ENCODE data around the gene HIPK2. TPM values are rescaled to one million over a fixed set of nuclear protein-coding genes. Genes with fewer than 3 reads are reported as not detected.

The HIPK2 gene
- total and polyA plus RNA-seq, 5 donors from 2014 or later, result 0.44 to 17.5 (median 0.78) TPM

DNA sequence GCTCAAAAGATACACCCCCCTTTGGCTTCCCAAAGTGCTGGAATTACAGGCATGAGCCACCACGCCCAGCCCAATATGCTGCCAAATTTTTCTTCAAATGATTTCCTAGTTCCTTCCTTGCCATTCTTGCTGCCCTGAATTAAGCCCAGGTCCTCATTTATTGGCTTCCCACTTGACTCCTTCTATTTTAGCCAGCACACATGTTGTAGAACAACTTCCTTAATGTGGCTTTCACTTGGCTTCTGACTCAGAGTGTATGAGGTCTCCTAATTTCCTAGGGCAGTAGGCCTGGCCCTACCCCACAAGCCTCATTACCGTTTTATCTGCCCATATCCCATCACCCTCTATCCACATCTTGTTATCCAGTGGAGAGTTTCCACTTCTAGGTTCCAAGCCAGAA lies 21.8 kb upstream of the HIPK2 start:
- no peaks in the 10 kb centered on the region for H3K36me3 Mint-ChIP-seq
- no peak overlapping the region for H3K27ac Mint-ChIP-seq
- Histone ChIP-seq H3K4me1 (ENCODE audit: control insufficient read depth, insufficient read depth, low read length, poor library complexity, severe bottlenecking) (no peaks in the 10 kb centered on the region), H3K27ac (ENCODE audit: insufficient read depth, low read length, poor library complexity, severe bottlenecking) (no peak overlapping the region), H3K9me3 (ENCODE audit: control insufficient read depth in 2 of 2, low read length in 2 of 2) (peaks cover 0 to 7% of the 10 kb centered on the region in 2 experiments), H3K4me3 (ENCODE audit: low read depth, low read length) (no peak overlapping the region), H3K27me3 (ENCODE audit: control insufficient read depth, insufficient read depth, low read length) (no peaks in the 10 kb centered on the region), H3K36me3 (ENCODE audit: control insufficient read depth, insufficient read depth, low read length) (no peaks in the 10 kb centered on the region)
- no peak overlapping the region for H3K4me3 Mint-ChIP-seq
- peaks cover 0 to 5% (median 4%) of the 10 kb centered on the region in 4 donors for H3K4me1 Mint-ChIP-seq
- peaks cover 22% of the 10 kb centered on the region for H3K27me3 Mint-ChIP-seq
- H3K9me3 Mint-ChIP-seq, result peaks cover under 1 to 16% (median 11%) of the 10 kb centered on the region in 7 donors
- DNase-seq (no peak), ATAC-seq (ENCODE audit: low read depth in 2 of 2) (no peak)

DNA sequence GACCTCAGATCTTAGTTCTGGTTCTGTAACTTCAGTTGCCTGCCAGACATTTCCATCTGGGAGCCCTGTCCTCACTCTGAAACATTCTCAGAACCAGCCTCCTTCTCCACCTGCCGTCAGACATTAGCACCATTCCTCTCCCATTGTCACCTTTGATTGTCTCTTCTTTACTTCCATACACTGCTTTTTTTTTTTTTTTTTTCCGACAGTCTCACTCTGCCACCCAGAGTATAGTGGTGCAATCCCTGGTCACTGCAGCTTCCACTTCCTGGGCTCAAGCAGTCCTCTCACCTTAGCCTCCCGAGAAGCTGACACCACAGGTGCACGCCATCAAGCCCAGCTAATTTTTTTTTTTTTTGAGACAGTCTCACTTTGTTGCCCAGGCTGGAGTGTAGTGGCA lies 21.1 kb upstream of the HIPK2 start:
- no peak overlapping the region for H3K4me3 ChIP-seq (ENCODE audit: low read depth, low read length)
- H3K27ac ChIP-seq (ENCODE audit: insufficient read depth, low read length, poor library complexity, severe bottlenecking), result no peak overlapping the region
- no peak overlapping the region for H3K27ac Mint-ChIP-seq
- no peak overlapping the region for H3K4me3 Mint-ChIP-seq
- DNase-seq (no peak), ATAC-seq (ENCODE audit: low read depth in 2 of 2) (no peak)
- peaks cover 0 to 5% of the 10 kb centered on the region in 2 experiments for H3K9me3 ChIP-seq (ENCODE audit: control insufficient read depth in 2 of 2, low read length in 2 of 2)
- H3K9me3 Mint-ChIP-seq, result peaks cover 0 to 13% (median 10%) of the 10 kb centered on the region in 7 donors
- H3K27me3 ChIP-seq (ENCODE audit: control insufficient read depth, insufficient read depth, low read length), result no peaks in the 10 kb centered on the region
- peaks cover 0 to 5% (median 4%) of the 10 kb centered on the region in 4 donors for H3K4me1 Mint-ChIP-seq
- no peaks in the 10 kb centered on the region for H3K4me1 ChIP-seq (ENCODE audit: control insufficient read depth, insufficient read depth, low read length, poor library complexity, severe bottlenecking)
- no peaks in the 10 kb centered on the region for H3K36me3 Mint-ChIP-seq
- H3K36me3 ChIP-seq (ENCODE audit: control insufficient read depth, insufficient read depth, low read length), result no peaks in the 10 kb centered on the region
- peaks cover 22% of the 10 kb centered on the region for H3K27me3 Mint-ChIP-seq

DNA sequence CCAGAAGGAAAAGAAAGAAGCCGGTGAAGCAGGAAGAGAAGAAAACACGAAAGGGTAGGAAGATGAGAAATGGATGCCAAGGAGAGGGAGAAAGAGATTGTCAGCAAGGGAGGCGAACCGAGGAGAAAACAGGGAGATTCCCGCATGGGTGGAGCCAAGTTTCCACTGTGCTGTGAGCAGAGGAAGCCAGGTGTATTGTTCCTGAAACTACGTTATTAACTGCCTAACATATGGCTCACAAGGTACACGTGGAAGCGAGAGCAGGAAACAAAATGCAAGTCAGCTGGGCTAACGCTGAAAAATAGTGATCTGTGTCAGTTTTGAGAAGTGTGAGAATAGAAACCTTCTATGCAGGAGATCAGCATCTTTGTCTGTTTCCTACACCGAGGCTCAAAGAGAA lies 20.4 kb upstream of the HIPK2 start:
- Mint-ChIP-seq H3K27me3 (peaks cover 22% of the 10 kb centered on the region), H3K36me3 (no peaks in the 10 kb centered on the region), H3K4me1 (peaks cover 0 to 5% (median 4%) of the 10 kb centered on the region in 4 donors), H3K4me3 (peak overlapping the region in 1 of 4 donors; percentile 8), H3K9me3 (peaks cover 0 to 12% (median 10%) of the 10 kb centered on the region in 7 donors), H3K27ac (peak overlapping the region in 1 of 3 donors; percentile 12)
- Histone ChIP-seq H3K27me3 (ENCODE audit: control insufficient read depth, insufficient read depth, low read length) (no peaks in the 10 kb centered on the region), H3K27ac (ENCODE audit: insufficient read depth, low read length, poor library complexity, severe bottlenecking) (no peak overlapping the region), H3K36me3 (ENCODE audit: control insufficient read depth, insufficient read depth, low read length) (no peaks in the 10 kb centered on the region), H3K4me3 (ENCODE audit: low read depth, low read length) (no peak overlapping the region), H3K4me1 (ENCODE audit: control insufficient read depth, insufficient read depth, low read length, poor library complexity, severe bottlenecking) (no peaks in the 10 kb centered on the region), H3K9me3 (ENCODE audit: control insufficient read depth in 2 of 2, low read length in 2 of 2) (no peaks in the 10 kb centered on the region)
- no peak for ATAC-seq (ENCODE audit: low read depth in 2 of 2)
- peak in 1 of 3 donors; percentile 21 for DNase-seq

DNA sequence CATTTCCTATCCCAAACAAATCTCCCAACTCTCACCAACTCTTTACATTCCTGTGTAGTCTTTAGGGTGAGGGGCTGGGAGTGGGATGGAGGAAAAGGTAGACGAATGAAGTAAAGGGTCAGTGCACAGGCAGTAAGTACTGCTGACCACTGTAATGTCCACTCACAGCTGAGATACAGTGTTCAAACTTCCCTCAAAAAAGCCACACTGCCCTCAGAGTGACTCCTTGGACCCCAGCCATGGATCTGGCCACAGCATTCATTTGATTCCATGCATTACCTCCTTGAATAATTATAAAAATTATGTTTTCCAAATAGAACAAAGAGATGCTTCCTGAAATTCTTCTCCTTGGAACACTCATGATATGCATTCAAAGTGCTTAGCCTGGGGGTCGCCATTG lies 19.8 kb upstream of the HIPK2 start:
- Mint-ChIP-seq H3K27me3 (peaks cover 18% of the 10 kb centered on the region), H3K27ac (no peak overlapping the region), H3K9me3 (peaks cover 0 to 9% (median 4%) of the 10 kb centered on the region in 7 donors), H3K36me3 (no peaks in the 10 kb centered on the region), H3K4me1 (peaks cover 0 to 5% (median 4%) of the 10 kb centered on the region in 4 donors), H3K4me3 (no peak overlapping the region)
- DNase-seq (no peak), ATAC-seq (ENCODE audit: low read depth in 2 of 2) (no peak)
- Histone ChIP-seq H3K4me1 (ENCODE audit: control insufficient read depth, insufficient read depth, low read length, poor library complexity, severe bottlenecking) (no peaks in the 10 kb centered on the region), H3K27ac (ENCODE audit: insufficient read depth, low read length, poor library complexity, severe bottlenecking) (no peak overlapping the region), H3K36me3 (ENCODE audit: control insufficient read depth, insufficient read depth, low read length) (no peaks in the 10 kb centered on the region), H3K4me3 (ENCODE audit: low read depth, low read length) (no peak overlapping the region), H3K27me3 (ENCODE audit: control insufficient read depth, insufficient read depth, low read length) (no peaks in the 10 kb centered on the region), H3K9me3 (ENCODE audit: control insufficient read depth in 2 of 2, low read length in 2 of 2) (no peaks in the 10 kb centered on the region)

DNA sequence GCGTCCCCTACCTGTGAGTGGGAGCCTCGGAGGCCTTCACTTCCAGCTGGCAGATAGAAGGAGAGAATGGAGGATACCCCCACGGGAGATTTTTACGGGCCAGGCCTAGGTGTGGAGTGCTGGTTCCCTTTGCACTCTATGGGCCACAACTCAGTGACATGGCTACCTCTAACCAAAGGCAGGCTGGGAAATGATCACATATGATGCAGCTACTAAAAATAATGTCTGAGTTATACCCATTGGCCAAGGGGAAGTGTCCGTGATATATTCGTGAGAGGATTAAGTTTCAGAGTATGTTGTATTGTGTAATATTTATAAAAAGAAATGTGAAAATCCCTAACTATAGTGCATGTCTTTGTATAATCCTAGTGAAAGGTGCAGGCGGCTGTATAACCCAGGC lies 13.5 kb upstream of the HIPK2 start:
- no peaks in the 10 kb centered on the region for H3K36me3 Mint-ChIP-seq
- H3K27ac ChIP-seq (ENCODE audit: insufficient read depth, low read length, poor library complexity, severe bottlenecking), result no peak overlapping the region
- H3K27me3 Mint-ChIP-seq, result peaks cover 22% of the 10 kb centered on the region
- no peaks in the 10 kb centered on the region for H3K36me3 ChIP-seq (ENCODE audit: control insufficient read depth, insufficient read depth, low read length)
- H3K4me1 Mint-ChIP-seq, result no peaks in the 10 kb centered on the region
- no peak overlapping the region for H3K4me3 Mint-ChIP-seq
- peaks cover 0 to 5% (median 3%) of the 10 kb centered on the region in 7 donors for H3K9me3 Mint-ChIP-seq
- no peaks in the 10 kb centered on the region for H3K9me3 ChIP-seq (ENCODE audit: control insufficient read depth in 2 of 2, low read length in 2 of 2)
- H3K4me1 ChIP-seq (ENCODE audit: control insufficient read depth, insufficient read depth, low read length, poor library complexity, severe bottlenecking), result no peaks in the 10 kb centered on the region
- no peak overlapping the region for H3K4me3 ChIP-seq (ENCODE audit: low read depth, low read length)
- no peak for DNase-seq
- H3K27ac Mint-ChIP-seq, result no peak overlapping the region
- peaks cover 8% of the 10 kb centered on the region for H3K27me3 ChIP-seq (ENCODE audit: control insufficient read depth, insufficient read depth, low read length)
- no peak for ATAC-seq (ENCODE audit: low read depth in 2 of 2)

DNA sequence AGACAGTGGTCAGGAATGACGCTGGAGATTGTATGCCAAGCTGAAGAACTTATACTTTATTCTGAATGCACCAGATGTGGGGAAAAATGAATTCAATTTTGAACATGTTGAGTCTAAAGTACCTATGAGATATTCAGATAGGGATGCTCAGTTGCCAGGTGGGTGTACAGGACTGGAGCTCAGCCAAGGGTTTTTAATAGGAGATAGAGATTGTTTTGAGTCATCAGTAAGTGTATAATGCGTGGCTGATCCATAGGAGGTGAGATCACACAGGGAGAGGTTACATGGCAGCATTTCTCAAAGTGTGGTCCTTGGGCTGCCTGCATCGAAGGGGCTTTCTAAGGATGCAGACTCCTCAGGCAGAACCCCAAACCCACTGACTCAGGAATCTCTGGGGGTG lies 6.8 kb upstream of the HIPK2 start:
- Histone ChIP-seq H3K27ac (ENCODE audit: insufficient read depth, low read length, poor library complexity, severe bottlenecking) (no peak overlapping the region), H3K36me3 (ENCODE audit: control insufficient read depth, insufficient read depth, low read length) (no peaks in the 10 kb centered on the region), H3K9me3 (ENCODE audit: control insufficient read depth in 2 of 2, low read length in 2 of 2) (no peaks in the 10 kb centered on the region), H3K4me1 (ENCODE audit: control insufficient read depth, insufficient read depth, low read length, poor library complexity, severe bottlenecking) (no peaks in the 10 kb centered on the region), H3K4me3 (ENCODE audit: low read depth, low read length) (no peak overlapping the region), H3K27me3 (ENCODE audit: control insufficient read depth, insufficient read depth, low read length) (peaks cover 47% of the 10 kb centered on the region)
- Mint-ChIP-seq H3K9me3 (no peaks in the 10 kb centered on the region), H3K27ac (no peak overlapping the region), H3K4me1 (no peaks in the 10 kb centered on the region), H3K4me3 (no peak overlapping the region), H3K36me3 (no peaks in the 10 kb centered on the region), H3K27me3 (peaks cover 24% of the 10 kb centered on the region)
- no peak for DNase-seq
- ATAC-seq (ENCODE audit: low read depth in 2 of 2), result no peak

DNA sequence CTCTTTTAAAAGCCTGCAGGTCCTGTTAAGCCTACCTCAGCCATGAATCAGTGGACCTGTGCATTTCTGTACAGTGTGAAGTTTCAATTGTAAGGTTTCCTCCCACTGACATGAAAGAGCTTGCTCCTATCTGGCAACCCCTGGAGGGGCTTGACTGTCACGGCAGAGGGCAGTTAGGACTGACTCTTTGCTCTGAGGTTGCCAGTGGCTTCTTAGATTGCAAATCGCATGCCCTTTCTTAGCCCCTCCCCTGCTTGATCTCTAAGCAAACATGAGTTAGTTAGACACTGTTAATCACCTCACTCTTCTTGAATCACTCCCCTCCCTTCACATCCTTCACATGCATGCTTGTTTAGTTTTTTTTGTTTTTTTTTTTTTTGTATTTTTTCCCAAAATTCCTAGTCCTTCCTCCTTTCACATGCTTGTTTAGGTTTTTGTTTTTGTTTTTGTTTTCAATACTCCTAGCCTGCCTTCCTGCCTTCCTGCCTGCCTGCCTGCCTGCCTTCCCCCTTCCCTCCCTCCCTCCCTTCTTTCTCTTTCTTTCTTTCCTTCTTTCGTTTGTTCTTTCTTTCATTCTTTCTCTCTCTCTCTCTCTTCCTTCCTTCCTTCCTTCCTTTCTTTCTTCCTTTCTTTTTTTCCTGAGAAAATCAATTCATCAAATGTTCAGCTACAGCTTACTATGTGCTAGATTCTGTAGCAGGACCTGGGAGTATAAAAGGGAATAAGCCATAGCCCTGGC lies 6.0 kb upstream of the HIPK2 start:
- peaks cover 30% of the 10 kb centered on the region for H3K27me3 Mint-ChIP-seq
- H3K4me3 Mint-ChIP-seq, result no peak overlapping the region
- H3K9me3 ChIP-seq (ENCODE audit: control insufficient read depth in 2 of 2, low read length in 2 of 2), result no peaks in the 10 kb centered on the region
- no peaks in the 10 kb centered on the region for H3K36me3 ChIP-seq (ENCODE audit: control insufficient read depth, insufficient read depth, low read length)
- peaks cover 2% of the 10 kb centered on the region for H3K4me1 ChIP-seq (ENCODE audit: control insufficient read depth, insufficient read depth, low read length, poor library complexity, severe bottlenecking)
- H3K27ac Mint-ChIP-seq, result no peak overlapping the region
- no peaks in the 10 kb centered on the region for H3K36me3 Mint-ChIP-seq
- H3K27ac ChIP-seq (ENCODE audit: insufficient read depth, low read length, poor library complexity, severe bottlenecking), result no peak overlapping the region
- peaks cover 55% of the 10 kb centered on the region for H3K27me3 ChIP-seq (ENCODE audit: control insufficient read depth, insufficient read depth, low read length)
- DNase-seq (no peak), ATAC-seq (ENCODE audit: low read depth in 2 of 2) (no peak)
- no peak overlapping the region for H3K4me3 ChIP-seq (ENCODE audit: low read depth, low read length)
- peaks cover 0 to 2% (median 0%) of the 10 kb centered on the region in 7 donors for H3K9me3 Mint-ChIP-seq
- H3K4me1 Mint-ChIP-seq, result peaks cover 3 to 8% (median 4%) of the 10 kb centered on the region in 4 donors

DNA sequence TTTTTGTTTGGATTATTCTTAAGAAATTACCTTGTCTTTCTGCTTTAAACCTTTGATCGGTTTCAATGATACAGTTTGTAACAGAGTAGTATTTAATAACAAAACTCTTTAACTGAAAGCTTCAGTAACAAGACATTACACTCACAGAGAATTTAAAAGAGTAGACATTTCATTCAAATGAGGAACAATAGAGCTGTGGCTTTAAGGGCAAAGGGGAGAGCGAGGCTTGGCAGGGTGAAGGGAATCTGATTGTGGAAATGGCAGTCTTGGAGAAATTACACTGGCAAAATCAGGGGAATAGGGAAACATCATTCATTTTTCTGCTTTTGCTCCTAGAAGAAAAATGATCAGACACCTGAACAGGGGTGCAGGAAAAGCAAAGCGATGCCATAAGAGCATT lies 5.1 kb upstream of the HIPK2 start:
- no peaks in the 10 kb centered on the region for H3K36me3 Mint-ChIP-seq
- H3K4me3 ChIP-seq (ENCODE audit: low read depth, low read length), result no peak overlapping the region
- H3K27me3 Mint-ChIP-seq, result peaks cover 30% of the 10 kb centered on the region
- ATAC-seq (ENCODE audit: low read depth in 2 of 2) (no peak), DNase-seq (no peak)
- H3K27ac ChIP-seq (ENCODE audit: insufficient read depth, low read length, poor library complexity, severe bottlenecking), result no peak overlapping the region
- H3K4me3 Mint-ChIP-seq, result no peak overlapping the region
- H3K27me3 ChIP-seq (ENCODE audit: control insufficient read depth, insufficient read depth, low read length), result peaks cover 55% of the 10 kb centered on the region
- H3K9me3 ChIP-seq (ENCODE audit: control insufficient read depth in 2 of 2, low read length in 2 of 2), result no peaks in the 10 kb centered on the region
- H3K36me3 ChIP-seq (ENCODE audit: control insufficient read depth, insufficient read depth, low read length), result no peaks in the 10 kb centered on the region
- H3K27ac Mint-ChIP-seq, result no peak overlapping the region
- peaks cover 8% of the 10 kb centered on the region for H3K4me1 ChIP-seq (ENCODE audit: control insufficient read depth, insufficient read depth, low read length, poor library complexity, severe bottlenecking)
- peaks cover 5 to 14% (median 8%) of the 10 kb centered on the region in 4 donors for H3K4me1 Mint-ChIP-seq
- H3K9me3 Mint-ChIP-seq, result peaks cover 0 to 2% (median 0%) of the 10 kb centered on the region in 7 donors
